OCI-LY3 (cell line): Measurements from ENCODE around the gene ASMT.

ENCODE experiments used
- CTCF ChIP-seq: fragments of 200-600, 300-600 bp; sonication (generic); IDR thresholded peaks from 2 replicates; pipeline ENCODE4 v1.5.1; 2014; ENCODE audit warnings: antibody characterized with exemption, low read length, low read depth
- EZH2phosphoT487 ChIP-seq: fragments of 200-600 bp; shearing (Covaris generic); IDR thresholded peaks from 2 replicates; pipeline ENCODE4 v1.6.1; 2018; ENCODE audit warnings: antibody characterized with exemption, mixed run types, low read depth

- TF ChIP-seq CTCF (no peak), EZH2phosphoT487 (no peak)
Observed at GRCh38 chrX:1676866-1677265, 62.0 kb downstream of the ASMT start.
